Measurements from ENCODE around the gene CPXM1. TPM values are rescaled to one million over a fixed set of nuclear protein-coding genes. Genes with fewer than 3 reads are reported as not detected.
"Not testable (repeated sequence)": the region's sequence is repeated elsewhere in the genome, so short reads cannot be mapped to it uniquely, and the experiment has no call there.

Gene CPXM1
- total RNA-seq, 5 donors from 2014 or later (not counting 1 experiment from before 2014, with no cell fraction given) = 0.20 to 0.90 (median 0.63) TPM

DNA sequence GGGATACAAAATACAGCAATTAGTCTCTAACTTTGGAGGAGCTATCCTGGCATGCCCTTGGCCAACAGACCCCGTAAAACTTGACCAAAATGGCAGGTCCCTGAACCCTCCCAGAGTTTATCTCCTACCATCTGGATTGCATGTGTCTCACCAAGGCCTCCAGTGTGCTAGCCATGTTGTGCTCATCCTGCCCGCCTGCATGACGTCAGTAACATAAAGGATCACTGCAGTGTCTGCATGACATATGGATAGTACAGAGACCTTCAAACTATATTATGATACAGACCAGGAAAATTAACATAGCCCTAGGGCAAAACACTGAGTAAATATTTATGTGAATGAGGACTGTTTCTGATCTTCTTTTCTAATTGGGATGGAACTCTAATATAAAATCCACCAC is 25.3 kb downstream of the CPXM1 start:
- Histone ChIP-seq H3K4me3 (ENCODE audit: control insufficient read depth in 1 of 2, extremely low read depth in 1 of 2, low read length in 1 of 2) (no peak overlapping the region), H3K9me3 (no peaks in the 10 kb centered on the region), H3K27me3 (replicated peaks in 1 of 2; ENCODE audit: control insufficient read depth in 2 of 2, extremely low read depth in 1 of 2, insufficient read depth in 2 of 2, low read length in 1 of 2) (peaks cover 0 to 8% of the 10 kb centered on the region in 2 experiments), H3K27ac (ENCODE audit: low read length) (no peak overlapping the region), H3K36me3 (ENCODE audit: control insufficient read depth in 2 of 2, extremely low read depth in 1 of 2, insufficient read depth in 1 of 2, low read length in 1 of 2) (no peaks in the 10 kb centered on the region), H3K4me1 (ENCODE audit: control insufficient read depth in 1 of 2, extremely low read depth in 1 of 2, insufficient read depth in 2 of 2, low read length in 2 of 2) (peaks cover 0 to 7% of the 10 kb centered on the region in 2 experiments)
- Mint-ChIP-seq H3K27ac (no peak overlapping the region), H3K9me3 (no peaks in the 10 kb centered on the region), H3K4me3 (no peak overlapping the region), H3K4me1 (peaks cover 5 to 7% (median 5%) of the 10 kb centered on the region in 3 donors), H3K27me3 (peaks cover 14 to 15% of the 10 kb centered on the region in 2 donors), H3K36me3 (no peaks in the 10 kb centered on the region)
- WGBS (ENCODE audit: insufficient coverage) = 100% methylated on average over 1 of the region's 3 CpGs
- DNase-seq (no peak), ATAC-seq (replicated peaks in 1 of 4) (no peak)
- POLR2A ChIA-PET = no interaction called here
- CTCF ChIA-PET = interaction anchor here in 1 of 2 donors (1.0 kb wide), 1 partner anchor 13 kb away, joined by 3 read pairs; no protein-coding TSS in a partner anchor

DNA sequence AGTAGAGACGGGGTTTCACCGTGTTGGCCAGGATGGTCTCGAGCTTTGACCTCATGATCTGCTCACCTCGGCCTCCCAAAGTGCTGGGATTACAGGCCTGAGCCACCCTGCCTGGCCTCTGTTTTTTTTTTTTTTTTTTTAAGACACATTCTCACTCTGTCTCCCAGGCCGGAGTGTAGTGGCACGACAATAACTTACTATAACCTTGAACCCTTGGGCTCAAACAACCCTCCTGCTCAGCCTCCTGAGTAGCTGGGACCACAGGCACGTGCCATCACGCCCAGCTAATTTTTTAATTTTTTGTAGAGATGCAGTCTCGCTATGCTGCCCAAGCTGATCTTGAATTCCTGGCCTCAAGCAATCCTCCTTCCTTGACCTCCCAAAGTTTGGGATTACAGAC is 26.6 kb downstream of the CPXM1 start:
- ChIA-PET POLR2A (no interaction called here), CTCF (no interaction called here)
- no peaks in the 10 kb centered on the region for H3K9me3 Mint-ChIP-seq
- H3K4me1 ChIP-seq (ENCODE audit: control insufficient read depth in 1 of 2, extremely low read depth in 1 of 2, insufficient read depth in 2 of 2, low read length in 2 of 2) = peaks cover 0 to 7% of the 10 kb centered on the region in 2 experiments
- DNase-seq (no peak), ATAC-seq (replicated peaks in 1 of 4) (no peak)
- H3K4me1 Mint-ChIP-seq = peaks cover 5 to 7% (median 5%) of the 10 kb centered on the region in 3 donors
- no peaks in the 10 kb centered on the region for H3K36me3 ChIP-seq (ENCODE audit: control insufficient read depth in 2 of 2, extremely low read depth in 1 of 2, insufficient read depth in 1 of 2, low read length in 1 of 2)
- no peak overlapping the region for H3K4me3 ChIP-seq (ENCODE audit: control insufficient read depth in 1 of 2, extremely low read depth in 1 of 2, low read length in 1 of 2)
- peaks cover 0 to 18% of the 10 kb centered on the region in 2 experiments for H3K27me3 ChIP-seq (replicated peaks in 1 of 2; ENCODE audit: control insufficient read depth in 2 of 2, extremely low read depth in 1 of 2, insufficient read depth in 2 of 2, low read length in 1 of 2)
- H3K36me3 Mint-ChIP-seq = no peaks in the 10 kb centered on the region
- H3K27ac Mint-ChIP-seq = no peak overlapping the region
- H3K27ac ChIP-seq (ENCODE audit: low read length) = no peak overlapping the region
- H3K9me3 ChIP-seq = no peaks in the 10 kb centered on the region
- H3K27me3 Mint-ChIP-seq = peaks cover 10 to 20% of the 10 kb centered on the region in 2 donors
- WGBS (ENCODE audit: insufficient coverage) = 100% methylated on average over 2 of the region's 9 CpGs
- no peak overlapping the region for H3K4me3 Mint-ChIP-seq

DNA sequence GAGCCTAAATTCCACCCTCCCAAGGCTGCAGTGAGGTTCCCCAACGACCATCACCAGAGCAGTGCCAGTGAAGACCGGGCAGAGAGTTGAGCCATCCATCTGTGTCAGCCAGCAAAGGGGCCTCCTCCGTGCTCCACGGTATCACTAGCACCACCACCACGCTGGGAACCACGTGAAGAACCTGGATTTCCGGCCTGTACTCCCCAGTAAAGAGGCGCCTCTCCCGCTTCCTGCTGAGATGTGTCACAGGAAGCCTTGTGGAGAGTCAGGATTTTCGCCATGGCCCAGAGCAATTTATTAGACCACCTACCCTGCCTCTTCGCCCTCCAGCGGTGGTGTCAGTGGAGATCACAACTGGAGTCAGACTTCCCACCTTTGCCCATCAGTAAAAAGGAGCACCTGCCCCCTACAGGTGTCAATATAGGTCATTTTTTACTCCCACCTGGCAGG is 28.8 kb downstream of the CPXM1 start:
- WGBS (ENCODE audit: insufficient coverage) = 37% methylated on average over 3 of the region's 12 CpGs
- H3K27me3 Mint-ChIP-seq = peaks cover 7 to 37% of the 10 kb centered on the region in 2 donors
- no peak for DNase-seq
- H3K9me3 Mint-ChIP-seq = no peaks in the 10 kb centered on the region
- H3K27ac Mint-ChIP-seq = no peak overlapping the region
- no peak overlapping the region for H3K4me3 Mint-ChIP-seq
- CTCF ChIA-PET = no interaction called here
- peaks cover 5 to 7% (median 5%) of the 10 kb centered on the region in 3 donors for H3K4me1 Mint-ChIP-seq
- H3K4me3 ChIP-seq (ENCODE audit: control insufficient read depth in 1 of 2, extremely low read depth in 1 of 2, low read length in 1 of 2) = no peak overlapping the region
- POLR2A ChIA-PET = no interaction called here
- peaks cover 0 to 35% of the 10 kb centered on the region in 2 experiments for H3K27me3 ChIP-seq (replicated peaks in 1 of 2; ENCODE audit: control insufficient read depth in 2 of 2, extremely low read depth in 1 of 2, insufficient read depth in 2 of 2, low read length in 1 of 2)
- H3K4me1 ChIP-seq (ENCODE audit: control insufficient read depth in 1 of 2, extremely low read depth in 1 of 2, insufficient read depth in 2 of 2, low read length in 2 of 2) = peaks cover 0 to 7% of the 10 kb centered on the region in 2 experiments
- H3K36me3 ChIP-seq (ENCODE audit: control insufficient read depth in 2 of 2, extremely low read depth in 1 of 2, insufficient read depth in 1 of 2, low read length in 1 of 2) = no peaks in the 10 kb centered on the region
- H3K9me3 ChIP-seq = no peaks in the 10 kb centered on the region
- no peaks in the 10 kb centered on the region for H3K36me3 Mint-ChIP-seq
- no peak overlapping the region for H3K27ac ChIP-seq (ENCODE audit: low read length)
- no peak for ATAC-seq (replicated peaks in 1 of 4)

- H3K4me3 ChIP-seq (ENCODE audit: control insufficient read depth in 1 of 2, extremely low read depth in 1 of 2, low read length in 1 of 2); H3K4me1 ChIP-seq (ENCODE audit: control insufficient read depth in 1 of 2, extremely low read depth in 1 of 2, insufficient read depth in 2 of 2, low read length in 2 of 2); H3K36me3 ChIP-seq (ENCODE audit: control insufficient read depth in 2 of 2, extremely low read depth in 1 of 2, insufficient read depth in 1 of 2, low read length in 1 of 2); H3K9me3 Mint-ChIP-seq; H3K4me3 Mint-ChIP-seq; H3K27ac Mint-ChIP-seq; H3K4me1 Mint-ChIP-seq; POLR2A ChIA-PET; H3K9me3 ChIP-seq; CTCF ChIA-PET; H3K36me3 Mint-ChIP-seq; DNase-seq; H3K27ac ChIP-seq (ENCODE audit: low read length); ATAC-seq (replicated peaks in 1 of 4): not testable (repeated sequence)
- WGBS (ENCODE audit: insufficient coverage) = 92% methylated on average over 11 of the region's 12 CpGs
- peaks cover 7 to 35% of the 10 kb centered on the region in 2 donors for H3K27me3 Mint-ChIP-seq
- peaks cover 0 to 33% of the 10 kb centered on the region in 2 experiments for H3K27me3 ChIP-seq (replicated peaks in 1 of 2; ENCODE audit: control insufficient read depth in 2 of 2, extremely low read depth in 1 of 2, insufficient read depth in 2 of 2, low read length in 1 of 2)
These were observed 30.3 kb downstream of the CPXM1 start for GRCh38 chr20:2770091-2770490.

- ATAC-seq (replicated peaks in 1 of 4) (no peak), DNase-seq (no peak)
- Mint-ChIP-seq H3K4me3 (no peak overlapping the region), H3K9me3 (no peaks in the 10 kb centered on the region), H3K36me3 (no peaks in the 10 kb centered on the region), H3K27me3 (peaks cover 7 to 33% of the 10 kb centered on the region in 2 donors), H3K27ac (no peak overlapping the region), H3K4me1 (peaks cover 5 to 7% (median 5%) of the 10 kb centered on the region in 3 donors)
- H3K4me1 ChIP-seq (ENCODE audit: control insufficient read depth in 1 of 2, extremely low read depth in 1 of 2, insufficient read depth in 2 of 2, low read length in 2 of 2) = peaks cover 0 to 7% of the 10 kb centered on the region in 2 experiments
- H3K4me3 ChIP-seq (ENCODE audit: control insufficient read depth in 1 of 2, extremely low read depth in 1 of 2, low read length in 1 of 2) = no peak overlapping the region
- H3K9me3 ChIP-seq = no peaks in the 10 kb centered on the region
- whole genome bisulfite sequencing (ENCODE audit: insufficient coverage) = no CpG with 5 or more reads among the region's 5 CpGs
- POLR2A ChIA-PET = no interaction called here
- H3K27ac ChIP-seq (ENCODE audit: low read length) = no peak overlapping the region
- CTCF ChIA-PET = interaction anchor here in 1 of 2 donors (0.6 kb wide), 1 partner anchor 454 kb away, joined by 3 read pairs; no protein-coding TSS in a partner anchor
- no peaks in the 10 kb centered on the region for H3K36me3 ChIP-seq (ENCODE audit: control insufficient read depth in 2 of 2, extremely low read depth in 1 of 2, insufficient read depth in 1 of 2, low read length in 1 of 2)
- H3K27me3 ChIP-seq (replicated peaks in 1 of 2; ENCODE audit: control insufficient read depth in 2 of 2, extremely low read depth in 1 of 2, insufficient read depth in 2 of 2, low read length in 1 of 2) = peaks cover 0 to 33% of the 10 kb centered on the region in 2 experiments
These were observed 31.8 kb downstream of the CPXM1 start for GRCh38 chr20:2768632-2769015.

- Histone ChIP-seq H3K4me1 (ENCODE audit: control insufficient read depth in 1 of 2, extremely low read depth in 1 of 2, insufficient read depth in 2 of 2, low read length in 2 of 2) (peaks cover 0 to 7% of the 10 kb centered on the region in 2 experiments), H3K4me3 (ENCODE audit: control insufficient read depth in 1 of 2, extremely low read depth in 1 of 2, low read length in 1 of 2) (no peak overlapping the region), H3K9me3 (no peaks in the 10 kb centered on the region), H3K36me3 (ENCODE audit: control insufficient read depth in 2 of 2, extremely low read depth in 1 of 2, insufficient read depth in 1 of 2, low read length in 1 of 2) (no peaks in the 10 kb centered on the region), H3K27me3 (replicated peaks in 1 of 2; ENCODE audit: control insufficient read depth in 2 of 2, extremely low read depth in 1 of 2, insufficient read depth in 2 of 2, low read length in 1 of 2) (peaks cover 0 to 33% of the 10 kb centered on the region in 2 experiments), H3K27ac (ENCODE audit: low read length) (no peak overlapping the region)
- Mint-ChIP-seq H3K9me3 (no peaks in the 10 kb centered on the region), H3K27ac (no peak overlapping the region), H3K4me1 (peaks cover 5 to 7% (median 5%) of the 10 kb centered on the region in 3 donors), H3K27me3 (peaks cover 7 to 33% of the 10 kb centered on the region in 2 donors), H3K36me3 (no peaks in the 10 kb centered on the region), H3K4me3 (no peak overlapping the region)
- DNase-seq (no peak), ATAC-seq (replicated peaks in 1 of 4) (no peak)
- ChIA-PET POLR2A (no interaction called here), CTCF (no interaction called here)
- 84% methylated on average over 6 of the region's 15 CpGs for WGBS (ENCODE audit: insufficient coverage)
These were observed 32.4 kb downstream of the CPXM1 start for GRCh38 chr20:2767768-2768631.
